GM10266 (cell line): ENCODE results near the gene CACNA2D2.

Experiments
- DNase-seq: peaks from one replicate; pipeline ENCODE4 v3.0.0; 2012; ENCODE audit errors: extremely low spot score
- CTCF ChIP-seq: IDR thresholded peaks from 2 replicates; pipeline ENCODE4 v1.5.1; 2012; ENCODE audit warnings: mild to moderate bottlenecking, low read depth; ENCODE audit not compliant: control insufficient read depth, insufficient read depth; ENCODE audit errors: missing control alignments

CACNA2D2 gene

GRCh38 chr3:50356553-50356952, 146.9 kb downstream of the CACNA2D2 start:
- no peak for DNase-seq
- TF ChIP-seq CTCF = no peak

GRCh38 chr3:50355829-50356552, 147.4 kb downstream of the CACNA2D2 start:
- DNase-seq = no peak
- no peak for TF ChIP-seq CTCF

GRCh38 chr3:50354850-50355249, 148.6 kb downstream of the CACNA2D2 start:
- TF ChIP-seq CTCF = no peak
- no peak for DNase-seq

GRCh38 chr3:50354186-50354764, 149.2 kb downstream of the CACNA2D2 start:
- no peak for TF ChIP-seq CTCF
- no peak for DNase-seq

GRCh38 chr3:50353245-50354004, 150.0 kb downstream of the CACNA2D2 start:
- no peak for DNase-seq
- TF ChIP-seq CTCF = no peak

GRCh38 chr3:50352781-50353180, 150.7 kb downstream of the CACNA2D2 start:
- no peak for TF ChIP-seq CTCF
- DNase-seq = no peak

GRCh38 chr3:50351323-50351697, 152.1 kb downstream of the CACNA2D2 start:
- DNase-seq = no peak
- no peak for TF ChIP-seq CTCF
